T-cell (primary cell): ENCODE results near the gene PXDN. TPM values are rescaled to one million over a fixed set of nuclear protein-coding genes. Genes with fewer than 3 reads are reported as not detected.

Source experiments
- ATAC-seq, 4 experiments: fragments of 200-7000 bp in 3 of 4; fragments of 150-1000 bp in 1 of 4; cut with Tn5 transposase; replicated peaks in 1 of 4; 1 replicate in 3 of 4; 2 replicates in 1 of 4; pipeline ENCODE4 v1.10.0; 2021; ENCODE audit warnings: moderate library complexity in 3 of 4, mild to moderate bottlenecking in 2 of 4, moderate number of reproducible peaks in 1 of 4
- CTCF ChIA-PET, 2 donors: fragments of 300-600 bp; sonication (Branson Sonifier 250); formaldehyde crosslinking; loops; one replicate each; lab custom pipeline; 2022; ENCODE audit warnings: antibody characterized with exemption in 2 of 2; lab: Charles Lee
- POLR2A ChIA-PET, 2 donors: fragments of 300-600 bp; sonication (Branson Sonifier 250); formaldehyde crosslinking; loops; one replicate each; lab custom pipeline; 2022; ENCODE audit warnings: antibody characterized with exemption in 2 of 2; lab: Charles Lee
- DNase-seq, 35 experiments: peaks; one replicate each; pipeline versions ENCODE4 v3.0.0 to v3.0.0-alpha.2; 2013 to 2023
- H3K27ac ChIP-seq: one replicate; pipeline ENCODE4 v1.5.1; 2013; ENCODE audit warnings: low read length
- H3K27me3 ChIP-seq, 2 experiments: replicated peaks in 1 of 2; 1 replicate in 1 of 2; 2 replicates in 1 of 2; pipeline versions ENCODE4 v1.6.1 to v1.7.0; 2013; ENCODE audit warnings: low read length in 1 of 2, mixed read lengths in 1 of 2; ENCODE audit not compliant: control insufficient read depth in 2 of 2, insufficient read depth in 2 of 2; ENCODE audit errors: extremely low read depth in 1 of 2
- H3K36me3 ChIP-seq, 2 donors: 1 replicate in 1 of 2; 2 replicates in 1 of 2; pipeline versions ENCODE4 v1.6.1 to v1.7.0; 2013; ENCODE audit warnings: low read length in 1 of 2; ENCODE audit not compliant: control insufficient read depth in 2 of 2, insufficient read depth in 1 of 2; ENCODE audit errors: extremely low read depth in 1 of 2
- H3K4me1 ChIP-seq, 2 experiments: 1 replicate in 1 of 2; 2 replicates in 1 of 2; pipeline versions ENCODE4 v1.6.1 to v1.7.0; 2013; ENCODE audit warnings: low read length in 2 of 2, mixed read lengths in 1 of 2; ENCODE audit not compliant: insufficient read depth in 2 of 2, control insufficient read depth in 1 of 2; ENCODE audit errors: extremely low read depth in 1 of 2
- H3K4me3 ChIP-seq, 2 donors: 1 replicate in 1 of 2; 2 replicates in 1 of 2; pipeline versions ENCODE4 v1.5.1 to v1.7.0; 2013; ENCODE audit warnings: mild to moderate bottlenecking in 2 of 2, low read length in 1 of 2, moderate library complexity in 1 of 2; ENCODE audit not compliant: control insufficient read depth in 1 of 2; ENCODE audit errors: extremely low read depth in 1 of 2
- H3K9me3 ChIP-seq: 2 replicates; pipeline ENCODE4 v1.7.0; 2013
- H3K27ac Mint-ChIP-seq, 2 donors: one replicate each; pipeline ENCODE4 v1.8.0; 2020 to 2021; ENCODE audit warnings: mild to moderate bottlenecking in 2 of 2, mixed read lengths in 2 of 2
- H3K27me3 Mint-ChIP-seq, 2 donors: one replicate each; pipeline ENCODE4 v1.8.0; 2021 to 2022; ENCODE audit warnings: mixed read lengths in 2 of 2
- H3K36me3 Mint-ChIP-seq: one replicate; pipeline ENCODE4 v1.8.0; 2021; ENCODE audit warnings: mixed read lengths
- H3K4me1 Mint-ChIP-seq, 3 donors: one replicate each; pipeline ENCODE4 v1.8.0; 2020 to 2022; ENCODE audit warnings: mixed read lengths in 3 of 3, mild to moderate bottlenecking in 1 of 3
- H3K4me3 Mint-ChIP-seq, 3 donors: one replicate each; pipeline ENCODE4 v1.8.0; 2020 to 2022; ENCODE audit warnings: mild to moderate bottlenecking in 3 of 3, mixed read lengths in 3 of 3, moderate library complexity in 3 of 3
- H3K9me3 Mint-ChIP-seq, 3 donors: one replicate each; pipeline ENCODE4 v1.8.0; 2020 to 2022; ENCODE audit warnings: mixed read lengths in 3 of 3
- WGBS: methylation state at CpG from one replicate; pipeline ENCODE4 v1.1.5; 2013; ENCODE audit warnings: missing lambda C conversion rate; ENCODE audit not compliant: insufficient coverage; 5-methylcytosine and 5-hydroxymethylcytosine counted together
- total RNA-seq, 35 experiments: library from RNA in 6 of 35; stranded (reverse) in 6 of 35; fragments of 120-200 nt in 1 of 35; gene quantifications; one replicate each; pipeline versions ENCODE4 v1.2.1 to v1.2.4 and lab custom pipeline; 2013 to 2026

PXDN gene
- total RNA-seq, 5 donors from 2014 or later (not counting 1 experiment from before 2014, with no cell fraction given) = 0.21 to 5.4 (median 1.3) TPM

GRCh38 chr2:1644427-1644826 is 99.9 kb downstream of the PXDN start:
- H3K4me1 ChIP-seq = no peaks in the 10 kb centered on the region
- Mint-ChIP-seq H3K27ac (no peak overlapping the region), H3K9me3 (no peaks in the 10 kb centered on the region), H3K4me3 (no peak overlapping the region), H3K27me3 (no peaks in the 10 kb centered on the region), H3K4me1 (no peaks in the 10 kb centered on the region), H3K36me3 (no peaks in the 10 kb centered on the region)
- ChIA-PET POLR2A (no interaction called here), CTCF (no interaction called here)
- H3K27ac ChIP-seq = no peak overlapping the region
- 84% methylated on average over 11 of the region's 14 CpGs for WGBS
- H3K36me3 ChIP-seq = no peaks in the 10 kb centered on the region
- H3K9me3 ChIP-seq = no peaks in the 10 kb centered on the region
- DNase-seq (no peak), ATAC-seq (no peak)
- no peak overlapping the region for H3K4me3 ChIP-seq
- peaks cover 0 to 8% of the 10 kb centered on the region in 2 experiments for H3K27me3 ChIP-seq

GRCh38 chr2:1642993-1643619 is 101.2 kb downstream of the PXDN start:
- Histone ChIP-seq H3K36me3 (no peaks in the 10 kb centered on the region), H3K27ac (no peak overlapping the region), H3K4me3 (no peak overlapping the region), H3K27me3 (peaks cover 0 to 11% of the 10 kb centered on the region in 2 experiments), H3K4me1 (no peaks in the 10 kb centered on the region), H3K9me3 (no peaks in the 10 kb centered on the region)
- no peak for ATAC-seq
- 90% methylated on average over 16 of the region's 19 CpGs for WGBS
- no peak for DNase-seq
- Mint-ChIP-seq H3K4me3 (no peak overlapping the region), H3K36me3 (no peaks in the 10 kb centered on the region), H3K4me1 (no peaks in the 10 kb centered on the region), H3K27ac (no peak overlapping the region), H3K27me3 (peaks cover under 1% of the 10 kb centered on the region in 2 donors), H3K9me3 (no peaks in the 10 kb centered on the region)
- ChIA-PET CTCF (no interaction called here), POLR2A (no interaction called here)

- CTCF ChIA-PET = no interaction called here
- Mint-ChIP-seq H3K9me3 (no peaks in the 10 kb centered on the region), H3K4me3 (no peak overlapping the region), H3K36me3 (no peaks in the 10 kb centered on the region), H3K4me1 (no peaks in the 10 kb centered on the region), H3K27me3 (peaks cover 3 to 4% of the 10 kb centered on the region in 2 donors), H3K27ac (no peak overlapping the region)
- Histone ChIP-seq H3K9me3 (no peaks in the 10 kb centered on the region), H3K4me1 (no peaks in the 10 kb centered on the region), H3K27me3 (peaks cover 0 to 14% of the 10 kb centered on the region in 2 experiments), H3K27ac (no peak overlapping the region), H3K4me3 (no peak overlapping the region), H3K36me3 (no peaks in the 10 kb centered on the region)
- DNase-seq (no peak), ATAC-seq (no peak)
- 78% methylated on average over 7 of the region's 15 CpGs for WGBS
- POLR2A ChIA-PET = no interaction called here
Observed at GRCh38 chr2:1642066-1642861, 102.1 kb downstream of the PXDN start.

- Histone ChIP-seq H3K9me3 (no peaks in the 10 kb centered on the region), H3K27ac (no peak overlapping the region), H3K4me3 (no peak overlapping the region), H3K4me1 (no peaks in the 10 kb centered on the region), H3K27me3 (peaks cover 0 to 14% of the 10 kb centered on the region in 2 experiments), H3K36me3 (no peaks in the 10 kb centered on the region)
- no CpG with 5 or more reads among the region's 3 CpGs for whole genome bisulfite sequencing
- Mint-ChIP-seq H3K4me1 (no peaks in the 10 kb centered on the region), H3K27ac (no peak overlapping the region), H3K27me3 (peaks cover 3 to 6% of the 10 kb centered on the region in 2 donors), H3K4me3 (no peak overlapping the region), H3K9me3 (no peaks in the 10 kb centered on the region), H3K36me3 (no peaks in the 10 kb centered on the region)
- ATAC-seq (no peak), DNase-seq (no peak)
- POLR2A ChIA-PET = no interaction called here
- CTCF ChIA-PET = no interaction called here
Observed at GRCh38 chr2:1641523-1641922, 102.8 kb downstream of the PXDN start.

GRCh38 chr2:1640301-1641135 is 103.8 kb downstream of the PXDN start:
- H3K4me3 Mint-ChIP-seq = no peak overlapping the region
- no peaks in the 10 kb centered on the region for H3K4me1 Mint-ChIP-seq
- no peak overlapping the region for H3K27ac Mint-ChIP-seq
- H3K9me3 ChIP-seq = no peaks in the 10 kb centered on the region
- no peaks in the 10 kb centered on the region for H3K36me3 Mint-ChIP-seq
- DNase-seq (no peak), ATAC-seq (no peak)
- H3K27me3 ChIP-seq = peaks cover 0 to 9% of the 10 kb centered on the region in 2 experiments
- ChIA-PET POLR2A (no interaction called here), CTCF (no interaction called here)
- WGBS = 77% methylated on average over 15 of the region's 17 CpGs
- H3K9me3 Mint-ChIP-seq = no peaks in the 10 kb centered on the region
- H3K36me3 ChIP-seq = no peaks in the 10 kb centered on the region
- peaks cover 3 to 6% of the 10 kb centered on the region in 2 donors for H3K27me3 Mint-ChIP-seq
- H3K4me3 ChIP-seq = no peak overlapping the region
- H3K27ac ChIP-seq = no peak overlapping the region
- H3K4me1 ChIP-seq = no peaks in the 10 kb centered on the region

GRCh38 chr2:1639086-1639858 is 105.0 kb downstream of the PXDN start:
- Histone ChIP-seq H3K36me3 (no peaks in the 10 kb centered on the region), H3K27me3 (peaks cover 0 to 8% of the 10 kb centered on the region in 2 experiments), H3K4me1 (no peaks in the 10 kb centered on the region), H3K9me3 (no peaks in the 10 kb centered on the region), H3K27ac (no peak overlapping the region), H3K4me3 (no peak overlapping the region)
- ChIA-PET CTCF (no interaction called here), POLR2A (no interaction called here)
- DNase-seq = no peak
- Mint-ChIP-seq H3K9me3 (no peaks in the 10 kb centered on the region), H3K27ac (no peak overlapping the region), H3K4me3 (no peak overlapping the region), H3K27me3 (peaks cover 3 to 6% of the 10 kb centered on the region in 2 donors), H3K4me1 (no peaks in the 10 kb centered on the region), H3K36me3 (no peaks in the 10 kb centered on the region)
- ATAC-seq = no peak
- WGBS = 80% methylated on average over 24 of the region's 25 CpGs
